Lower lobe of right lung (tissue), 2 donors: ENCODE data around the gene IFI35. TPM values are rescaled to one million over a fixed set of nuclear protein-coding genes. Genes with fewer than 3 reads are reported as not detected.

ENCODE experiments used
- ATAC-seq, 2 donors: fragments of 200-7000 bp; cut with Tn5 transposase; one replicate each; pipeline ENCODE4 v1.9.1; 2020 to 2022; ENCODE audit warnings: mild to moderate bottlenecking in 2 of 2, moderate library complexity in 2 of 2
- DNase-seq: peaks from one replicate; pipeline ENCODE4 v3.0.0-alpha.2; 2020
- H3K27ac ChIP-seq: fragments of 200-600 bp; one replicate; pipeline ENCODE4 v1.8.0; 2022
- H3K27me3 ChIP-seq: fragments of 200-600 bp; one replicate; pipeline ENCODE4 v1.8.0; 2022; ENCODE audit warnings: low read depth
- H3K36me3 ChIP-seq: fragments of 200-600 bp; one replicate; pipeline ENCODE4 v1.8.0; 2022; ENCODE audit warnings: mild to moderate bottlenecking
- H3K4me1 ChIP-seq: fragments of 200-600 bp; one replicate; pipeline ENCODE4 v1.8.0; 2022
- H3K4me3 ChIP-seq: fragments of 200-600 bp; one replicate; pipeline ENCODE4 v1.8.0; 2022; ENCODE audit warnings: mild to moderate bottlenecking
- H3K9me3 ChIP-seq: fragments of 200-600 bp; one replicate; pipeline ENCODE4 v1.8.0; 2022
- intact Hi-C: fragments of 100-400 bp; cut with DNase I; formaldehyde crosslinking; loops from one replicate; pipeline ENCODE4 v1.11.0; 2022
- total RNA-seq: library from RNA; stranded (reverse); fragmentation: NEBNext Ultra II Directional; extraction: Animal tissue kit (Norgen Biotek cat#: 25700); gene quantifications from one replicate; pipeline ENCODE4 v1.2.1, GENCODE V29; 2021
- TF ChIP-seq, protein P1 (sequence below): fragments of 200-600 bp; IDR thresholded peaks from one replicate; pipeline ENCODE4 v1.8.0; 2022; ENCODE audit warnings: antibody characterized with exemption, mild to moderate bottlenecking
- donor health status: DM: no; HTN: yes; CAD: no; lungs with severe emphysema.

The IFI35 gene
- total RNA-seq, 1 donor from 2014 or later: 61.5 TPM

DNA sequence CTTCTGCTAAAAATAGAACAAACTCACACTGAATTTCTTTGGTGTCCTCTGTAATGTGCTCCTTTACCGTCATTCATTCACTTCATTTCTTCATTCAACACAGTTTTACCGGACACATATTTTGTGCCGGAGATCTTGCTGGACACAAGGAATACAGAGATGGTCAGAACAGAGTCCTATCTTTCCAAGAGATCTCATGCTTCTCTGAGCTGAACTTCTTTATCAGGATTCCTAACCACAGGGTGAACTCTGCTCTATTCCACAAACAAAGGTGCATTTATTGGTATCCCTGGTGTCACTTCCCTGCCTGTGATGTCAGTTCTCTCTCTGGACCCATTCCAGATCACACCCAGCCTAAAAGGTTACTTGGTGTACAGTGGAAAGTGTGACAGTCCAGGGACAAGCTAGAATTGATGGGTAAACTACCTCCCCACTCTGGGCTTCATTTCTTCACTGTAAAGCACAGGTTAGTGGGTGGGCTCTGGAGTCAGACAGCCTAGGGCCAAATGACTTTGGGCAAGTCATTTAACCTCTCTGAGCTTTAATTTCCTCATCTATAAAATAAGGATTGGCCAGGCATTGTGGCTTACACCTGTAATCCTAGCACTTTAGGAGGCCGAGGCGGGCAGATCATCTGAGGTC lies 4.2 kb downstream of the IFI35 start:
- Histone ChIP-seq H3K4me3 (no peak overlapping the region), H3K27me3 (no peaks in the 10 kb centered on the region), H3K36me3 (peaks cover 52% of the 10 kb centered on the region), H3K27ac (no peak overlapping the region), H3K4me1 (peaks cover 63% of the 10 kb centered on the region), H3K9me3 (no peaks in the 10 kb centered on the region)
- ATAC-seq: no peak
- intact Hi-C loops: no loop called here
- TF ChIP-seq, protein P1, sequence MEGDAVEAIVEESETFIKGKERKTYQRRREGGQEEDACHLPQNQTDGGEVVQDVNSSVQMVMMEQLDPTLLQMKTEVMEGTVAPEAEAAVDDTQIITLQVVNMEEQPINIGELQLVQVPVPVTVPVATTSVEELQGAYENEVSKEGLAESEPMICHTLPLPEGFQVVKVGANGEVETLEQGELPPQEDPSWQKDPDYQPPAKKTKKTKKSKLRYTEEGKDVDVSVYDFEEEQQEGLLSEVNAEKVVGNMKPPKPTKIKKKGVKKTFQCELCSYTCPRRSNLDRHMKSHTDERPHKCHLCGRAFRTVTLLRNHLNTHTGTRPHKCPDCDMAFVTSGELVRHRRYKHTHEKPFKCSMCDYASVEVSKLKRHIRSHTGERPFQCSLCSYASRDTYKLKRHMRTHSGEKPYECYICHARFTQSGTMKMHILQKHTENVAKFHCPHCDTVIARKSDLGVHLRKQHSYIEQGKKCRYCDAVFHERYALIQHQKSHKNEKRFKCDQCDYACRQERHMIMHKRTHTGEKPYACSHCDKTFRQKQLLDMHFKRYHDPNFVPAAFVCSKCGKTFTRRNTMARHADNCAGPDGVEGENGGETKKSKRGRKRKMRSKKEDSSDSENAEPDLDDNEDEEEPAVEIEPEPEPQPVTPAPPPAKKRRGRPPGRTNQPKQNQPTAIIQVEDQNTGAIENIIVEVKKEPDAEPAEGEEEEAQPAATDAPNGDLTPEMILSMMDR: no peak
- DNase-seq: no peak

DNA sequence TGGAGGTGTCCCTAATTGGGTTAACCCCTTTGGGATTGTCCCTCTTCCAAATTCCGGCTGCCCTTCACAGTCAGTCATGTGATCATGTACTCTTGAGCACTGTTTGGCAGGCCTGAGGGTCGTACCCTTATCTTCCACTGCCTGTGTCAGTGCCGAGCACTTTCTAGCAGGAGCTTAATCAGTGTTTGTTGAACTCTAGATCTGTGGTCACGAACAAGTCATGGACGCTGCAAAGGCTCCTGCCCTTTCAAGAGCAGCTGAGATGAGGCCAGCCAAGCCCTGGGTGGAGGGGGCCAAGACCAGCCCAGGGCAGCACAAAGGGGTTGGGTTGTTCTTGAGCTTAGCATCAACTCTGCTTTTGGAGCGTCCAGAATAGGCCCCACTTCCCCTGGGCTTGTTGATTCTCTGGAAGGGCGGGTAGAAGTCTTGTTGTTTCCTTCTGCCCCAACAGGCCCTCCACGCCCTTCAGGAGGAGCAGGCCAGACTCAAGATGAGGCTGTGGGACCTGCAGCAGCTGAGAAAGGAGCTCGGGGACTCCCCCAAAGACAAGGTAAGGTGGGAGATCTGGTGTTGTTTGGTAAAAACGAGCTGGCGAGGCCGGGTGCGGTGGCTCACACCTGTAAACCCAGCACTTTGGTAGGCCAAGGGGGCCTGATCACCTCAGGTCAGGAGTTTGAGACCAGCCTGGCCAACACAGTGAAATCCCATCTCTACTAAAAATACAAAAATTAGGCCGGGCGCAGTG lies 5.3 kb downstream of the IFI35 start:
- Histone ChIP-seq H3K27ac (peak overlapping the region; percentile 0), H3K4me1 (peaks cover 70% of the 10 kb centered on the region)
- intact Hi-C loops: no loop called here

DNA sequence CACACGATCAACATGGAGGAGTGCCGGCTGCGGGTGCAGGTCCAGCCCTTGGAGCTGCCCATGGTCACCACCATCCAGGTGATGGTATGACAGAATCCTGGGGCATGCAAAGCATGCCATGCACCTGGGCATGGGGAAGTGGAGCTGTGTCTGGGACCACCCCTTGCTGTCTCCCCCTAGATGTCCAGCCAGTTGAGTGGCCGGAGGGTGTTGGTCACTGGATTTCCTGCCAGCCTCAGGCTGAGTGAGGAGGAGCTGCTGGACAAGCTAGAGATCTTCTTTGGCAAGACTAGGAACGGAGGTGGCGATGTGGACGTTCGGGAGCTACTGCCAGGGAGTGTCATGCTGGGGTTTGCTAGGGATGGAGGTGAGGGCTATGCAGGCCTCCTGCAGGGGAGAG lies 6.7 kb downstream of the IFI35 start:
- intact Hi-C loops: no loop called here
- H3K9me3 ChIP-seq: no peaks in the 10 kb centered on the region
- DNase-seq (no peak), ATAC-seq (no peak)
- H3K27me3 ChIP-seq: no peaks in the 10 kb centered on the region
- H3K36me3 ChIP-seq: peaks cover 77% of the 10 kb centered on the region
- no peak overlapping the region for H3K4me3 ChIP-seq
- TF ChIP-seq, protein P1: no peak
- peaks cover 64% of the 10 kb centered on the region for H3K4me1 ChIP-seq
- H3K27ac ChIP-seq: peak overlapping the region; percentile 24

More for the DNA sequence above, 5.3 kb downstream of the IFI35 start:
- Histone ChIP-seq H3K27me3 (no peaks in the 10 kb centered on the region), H3K9me3 (no peaks in the 10 kb centered on the region), H3K36me3 (peaks cover 63% of the 10 kb centered on the region), H3K4me3 (no peak overlapping the region)
- TF ChIP-seq, protein P1: no peak
- no peak for ATAC-seq
- DNase-seq: no peak

DNA sequence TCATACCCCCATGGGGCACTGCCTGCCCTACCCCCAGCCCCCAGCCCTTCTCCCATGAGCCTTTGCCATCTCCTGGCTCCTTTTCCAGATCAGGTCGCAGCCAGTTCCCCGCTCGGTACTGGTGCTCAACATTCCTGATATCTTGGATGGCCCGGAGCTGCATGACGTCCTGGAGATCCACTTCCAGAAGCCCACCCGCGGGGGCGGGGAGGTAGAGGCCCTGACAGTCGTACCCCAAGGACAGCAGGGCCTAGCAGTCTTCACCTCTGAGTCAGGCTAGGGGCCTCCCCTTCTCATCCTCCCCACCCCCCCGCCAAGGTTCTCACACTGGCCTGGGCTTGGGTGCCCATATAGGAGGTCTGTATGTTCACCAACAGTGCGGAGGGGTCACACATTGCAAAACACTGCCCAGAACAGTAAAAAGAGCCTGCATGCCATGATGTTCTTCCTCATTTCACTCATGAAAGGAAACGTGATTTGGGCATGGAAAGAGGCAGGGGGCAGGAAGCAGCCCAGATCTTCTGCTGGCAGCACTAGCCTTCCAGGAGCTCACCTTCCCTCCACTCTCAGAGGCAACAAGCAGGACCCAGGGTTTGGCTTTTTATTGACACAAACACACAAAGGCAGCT lies 7.5 kb downstream of the IFI35 start:
- H3K36me3 ChIP-seq: peaks cover 79% of the 10 kb centered on the region
- intact Hi-C loops: no loop called here
- H3K4me3 ChIP-seq: no peak overlapping the region
- H3K9me3 ChIP-seq: no peaks in the 10 kb centered on the region
- DNase-seq (no peak), ATAC-seq (peak in 1 of 2 donors; percentile 7)
- H3K4me1 ChIP-seq: peaks cover 72% of the 10 kb centered on the region
- peak overlapping the region; percentile 49 for H3K27ac ChIP-seq
- no peaks in the 10 kb centered on the region for H3K27me3 ChIP-seq
- TF ChIP-seq, protein P1: no peak

DNA sequence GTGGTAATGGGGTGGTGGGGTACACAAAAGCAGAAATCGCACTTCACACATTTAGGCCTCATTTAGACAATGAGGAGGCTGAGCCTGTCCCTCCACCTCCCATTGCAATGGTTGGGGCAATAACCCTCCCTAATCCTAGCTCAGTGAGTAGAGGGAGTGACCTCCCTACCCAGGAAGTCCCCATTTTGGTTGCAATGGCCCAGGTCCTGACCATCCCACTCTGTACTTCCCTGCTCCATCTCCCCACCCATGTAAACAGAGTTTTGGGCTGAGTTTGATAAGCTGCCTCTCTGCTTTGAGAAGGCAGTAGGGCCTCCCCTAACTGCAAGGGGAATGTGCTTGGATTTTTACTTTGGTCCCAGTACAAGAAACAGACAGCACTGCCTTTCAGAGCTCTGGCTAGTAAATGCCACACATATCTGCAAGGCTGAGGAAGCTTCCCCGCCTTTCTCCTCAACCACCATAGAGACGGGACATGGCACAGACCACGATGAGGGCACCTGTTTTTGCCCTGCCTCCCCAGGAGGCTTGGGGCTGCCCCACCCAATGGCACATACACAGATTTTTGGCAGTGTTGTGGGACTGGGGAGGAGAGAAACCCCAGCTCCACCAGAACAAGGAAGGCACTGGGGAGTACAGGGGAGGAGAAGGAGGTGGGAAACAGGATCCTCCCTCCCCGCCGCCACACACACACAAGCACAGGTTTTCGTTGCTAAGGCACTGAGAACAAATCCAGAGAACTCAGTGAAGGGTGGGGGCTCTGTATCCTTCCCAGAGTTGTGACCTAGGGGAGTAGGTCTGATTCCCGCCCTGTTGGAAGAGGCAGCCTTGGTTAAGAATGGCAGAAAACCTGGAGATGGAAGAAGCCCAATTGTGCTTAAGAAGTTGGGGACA lies 8.3 kb downstream of the IFI35 start:
- Histone ChIP-seq H3K4me3 (no peak overlapping the region), H3K36me3 (peaks cover 79% of the 10 kb centered on the region), H3K27ac (peak overlapping the region; percentile 62), H3K4me1 (peaks cover 80% of the 10 kb centered on the region), H3K9me3 (no peaks in the 10 kb centered on the region), H3K27me3 (no peaks in the 10 kb centered on the region)
- TF ChIP-seq, protein P1: no peak
- ATAC-seq (no peak), DNase-seq (no peak)
- intact Hi-C loops: no loop called here
